Measurements from ENCODE around the gene PLA2G4E.

PLA2G4E gene

GRCh38 chr15:42050484-42051255 is 29.8 kb upstream of the PLA2G4E start:
- H3K4me3 ChIP-seq (ENCODE audit: insufficient read length, low read depth), result no peak overlapping the region
- TF ChIP-seq ZNF274 (IDR thresholded peaks at IDR 0.05; ENCODE audit: low read depth, low read length), result no peak
- TF ChIP-seq SUZ12 (IDR thresholded peaks at IDR 0.05; ENCODE audit: extremely low read depth, insufficient read depth, insufficient read length), result no peak
- no peak for TF ChIP-seq YY1 (IDR thresholded peaks at IDR 0.05; ENCODE audit: insufficient read depth, insufficient read length)
- H3K4me1 ChIP-seq (ENCODE audit: insufficient read depth, insufficient read length), result no peaks in the 10 kb centered on the region
- no peaks in the 10 kb centered on the region for H3K27me3 ChIP-seq (ENCODE audit: insufficient read depth, insufficient read length)
- DNase-seq (ENCODE audit: low read depth, low spot score), result no peak
- no peaks in the 10 kb centered on the region for H3K36me3 ChIP-seq (ENCODE audit: insufficient read depth, insufficient read length, low read length)
- H3K9ac ChIP-seq (ENCODE audit: insufficient read length, low read depth), result no peak overlapping the region
- no peaks in the 10 kb centered on the region for H3K9me3 ChIP-seq (ENCODE audit: insufficient read depth, low read length)

DNA sequence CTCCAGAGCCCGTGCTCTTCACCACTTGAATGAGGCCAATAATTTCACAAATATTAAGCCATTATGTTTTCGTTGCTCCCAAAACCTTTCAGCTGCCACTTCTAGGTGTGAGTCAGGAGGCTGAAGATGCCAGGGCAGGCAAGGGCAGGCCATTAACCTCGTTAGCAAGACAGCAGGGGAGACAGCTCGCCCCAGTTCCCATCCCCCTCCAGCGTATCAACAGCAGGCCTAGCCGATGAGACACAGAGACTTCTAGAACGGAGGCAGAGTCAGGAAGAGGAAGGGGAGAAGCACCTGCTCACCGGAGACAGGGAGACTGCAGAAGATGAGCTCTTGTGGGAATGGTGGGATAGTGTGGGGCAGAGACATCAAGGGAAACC is 28.0 kb upstream of the PLA2G4E start:
- Histone ChIP-seq H3K9ac (ENCODE audit: insufficient read length, low read depth) (no peak overlapping the region), H3K36me3 (ENCODE audit: insufficient read depth, insufficient read length, low read length) (no peaks in the 10 kb centered on the region), H3K4me1 (ENCODE audit: insufficient read depth, insufficient read length) (no peaks in the 10 kb centered on the region), H3K27me3 (ENCODE audit: insufficient read depth, insufficient read length) (no peaks in the 10 kb centered on the region), H3K9me3 (ENCODE audit: insufficient read depth, low read length) (no peaks in the 10 kb centered on the region), H3K4me3 (ENCODE audit: insufficient read length, low read depth) (no peak overlapping the region)
- DNase-seq (ENCODE audit: low read depth, low spot score), result no peak
- TF ChIP-seq YY1 (IDR thresholded peaks at IDR 0.05; ENCODE audit: insufficient read depth, insufficient read length) (no peak), ZNF274 (IDR thresholded peaks at IDR 0.05; ENCODE audit: low read depth, low read length) (no peak), SUZ12 (IDR thresholded peaks at IDR 0.05; ENCODE audit: extremely low read depth, insufficient read depth, insufficient read length) (no peak)

GRCh38 chr15:42048080-42048820 is 27.4 kb upstream of the PLA2G4E start:
- DNase-seq (ENCODE audit: low read depth, low spot score), result no peak
- no peaks in the 10 kb centered on the region for H3K4me1 ChIP-seq (ENCODE audit: insufficient read depth, insufficient read length)
- H3K9me3 ChIP-seq (ENCODE audit: insufficient read depth, low read length), result no peaks in the 10 kb centered on the region
- TF ChIP-seq ZNF274 (IDR thresholded peaks at IDR 0.05; ENCODE audit: low read depth, low read length) (no peak), YY1 (IDR thresholded peaks at IDR 0.05; ENCODE audit: insufficient read depth, insufficient read length) (no peak), SUZ12 (IDR thresholded peaks at IDR 0.05; ENCODE audit: extremely low read depth, insufficient read depth, insufficient read length) (no peak)
- no peak overlapping the region for H3K4me3 ChIP-seq (ENCODE audit: insufficient read length, low read depth)
- no peaks in the 10 kb centered on the region for H3K27me3 ChIP-seq (ENCODE audit: insufficient read depth, insufficient read length)
- no peaks in the 10 kb centered on the region for H3K36me3 ChIP-seq (ENCODE audit: insufficient read depth, insufficient read length, low read length)
- no peak overlapping the region for H3K9ac ChIP-seq (ENCODE audit: insufficient read length, low read depth)

DNA sequence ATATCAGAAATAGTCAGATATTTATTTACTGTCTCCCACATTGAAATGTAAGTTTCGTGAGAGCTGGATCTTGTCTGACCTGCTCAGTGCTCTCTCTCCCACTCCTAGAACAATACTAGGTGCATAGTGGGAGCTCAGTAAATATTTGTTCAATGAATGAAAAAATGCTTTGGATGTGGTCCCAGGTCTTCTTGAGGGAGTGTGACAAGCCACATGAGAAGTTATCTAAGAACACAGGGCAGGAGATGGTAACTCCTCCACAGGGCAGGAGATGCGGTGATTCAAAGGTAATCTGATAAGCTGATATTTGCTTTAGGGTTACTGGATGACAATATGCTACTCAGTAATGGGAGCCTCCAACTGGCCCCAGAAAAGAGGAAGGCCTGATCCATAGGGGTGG is 25.8 kb upstream of the PLA2G4E start:
- no peak for TF ChIP-seq SUZ12 (IDR thresholded peaks at IDR 0.05; ENCODE audit: extremely low read depth, insufficient read depth, insufficient read length)
- TF ChIP-seq ZNF274 (IDR thresholded peaks at IDR 0.05; ENCODE audit: low read depth, low read length), result no peak
- no peak for TF ChIP-seq YY1 (IDR thresholded peaks at IDR 0.05; ENCODE audit: insufficient read depth, insufficient read length)
- Histone ChIP-seq H3K36me3 (ENCODE audit: insufficient read depth, insufficient read length, low read length) (no peaks in the 10 kb centered on the region), H3K9me3 (ENCODE audit: insufficient read depth, low read length) (no peaks in the 10 kb centered on the region), H3K27me3 (ENCODE audit: insufficient read depth, insufficient read length) (no peaks in the 10 kb centered on the region), H3K4me3 (ENCODE audit: insufficient read length, low read depth) (no peak overlapping the region), H3K4me1 (ENCODE audit: insufficient read depth, insufficient read length) (no peaks in the 10 kb centered on the region), H3K9ac (ENCODE audit: insufficient read length, low read depth) (no peak overlapping the region)
- DNase-seq (ENCODE audit: low read depth, low spot score), result no peak

DNA sequence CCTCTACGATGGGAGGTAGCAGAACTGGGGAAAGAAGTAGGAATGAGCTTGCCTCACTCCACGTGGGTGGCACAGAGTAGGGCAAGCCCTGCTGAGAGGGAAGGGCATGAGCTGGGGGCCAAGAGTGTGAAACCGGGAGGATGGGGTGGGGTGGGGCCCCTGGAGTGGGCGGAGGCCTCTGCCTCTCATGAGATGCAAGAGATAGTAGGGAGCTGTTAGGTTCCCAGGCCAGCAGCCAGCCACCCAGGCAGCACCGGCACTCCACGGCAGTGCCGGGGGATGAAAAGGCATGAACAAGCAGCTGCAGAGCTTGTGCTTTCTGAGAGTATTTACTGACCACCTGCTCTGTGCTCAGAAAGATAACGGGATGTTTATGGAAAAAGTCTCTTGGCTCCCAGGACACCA is 24.4 kb upstream of the PLA2G4E start:
- no peak overlapping the region for H3K9ac ChIP-seq (ENCODE audit: insufficient read length, low read depth)
- H3K4me3 ChIP-seq (ENCODE audit: insufficient read length, low read depth), result no peak overlapping the region
- no peaks in the 10 kb centered on the region for H3K27me3 ChIP-seq (ENCODE audit: insufficient read depth, insufficient read length)
- no peaks in the 10 kb centered on the region for H3K4me1 ChIP-seq (ENCODE audit: insufficient read depth, insufficient read length)
- no peak for DNase-seq (ENCODE audit: low read depth, low spot score)
- TF ChIP-seq YY1 (IDR thresholded peaks at IDR 0.05; ENCODE audit: insufficient read depth, insufficient read length), result no peak
- no peak for TF ChIP-seq SUZ12 (IDR thresholded peaks at IDR 0.05; ENCODE audit: extremely low read depth, insufficient read depth, insufficient read length)
- no peak for TF ChIP-seq ZNF274 (IDR thresholded peaks at IDR 0.05; ENCODE audit: low read depth, low read length)
- H3K36me3 ChIP-seq (ENCODE audit: insufficient read depth, insufficient read length, low read length), result no peaks in the 10 kb centered on the region
- no peaks in the 10 kb centered on the region for H3K9me3 ChIP-seq (ENCODE audit: insufficient read depth, low read length)

DNA sequence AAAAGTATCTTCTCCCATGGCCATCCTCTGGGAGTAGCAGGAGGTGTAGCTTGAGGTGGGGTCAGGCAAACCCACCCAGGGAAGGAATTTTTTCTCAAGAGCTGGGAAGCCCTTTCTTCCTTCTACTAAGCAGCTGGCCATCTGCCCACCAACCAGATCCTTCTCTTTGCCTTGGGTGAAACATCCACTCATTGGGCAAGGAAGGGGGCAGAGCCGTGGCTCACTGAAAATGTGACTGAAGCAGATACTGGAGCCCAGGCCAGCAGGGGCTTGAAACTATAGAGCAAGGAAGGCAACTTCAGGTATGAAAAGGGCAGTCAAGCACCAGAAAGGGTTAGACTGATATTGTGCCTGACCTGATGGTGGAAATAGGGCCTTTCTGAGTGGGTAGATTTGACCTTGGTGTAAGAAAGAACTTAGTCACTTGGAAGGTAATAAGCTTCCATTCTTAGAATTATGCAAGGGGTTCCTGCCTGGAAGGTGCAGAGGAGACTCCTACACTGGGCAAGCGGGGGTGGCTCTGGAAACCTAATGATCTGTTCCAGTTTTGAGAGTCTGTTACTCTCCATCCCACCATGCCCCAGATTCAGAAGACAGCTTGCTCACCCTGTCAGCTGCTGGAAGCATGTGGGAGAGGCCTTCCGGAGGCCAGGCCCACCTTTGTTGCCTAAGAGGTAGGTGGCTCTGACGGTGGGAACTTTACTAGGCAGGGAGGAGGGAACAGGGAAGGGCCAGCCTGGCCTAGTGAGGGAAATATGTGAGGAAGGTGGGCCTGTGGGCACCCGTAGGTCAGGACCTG is 22.0 kb upstream of the PLA2G4E start:
- Histone ChIP-seq H3K4me3 (ENCODE audit: insufficient read length, low read depth) (no peak overlapping the region), H3K9me3 (ENCODE audit: insufficient read depth, low read length) (no peaks in the 10 kb centered on the region), H3K36me3 (ENCODE audit: insufficient read depth, insufficient read length, low read length) (no peaks in the 10 kb centered on the region), H3K4me1 (ENCODE audit: insufficient read depth, insufficient read length) (no peaks in the 10 kb centered on the region), H3K27me3 (ENCODE audit: insufficient read depth, insufficient read length) (no peaks in the 10 kb centered on the region), H3K9ac (ENCODE audit: insufficient read length, low read depth) (no peak overlapping the region)
- TF ChIP-seq SUZ12 (IDR thresholded peaks at IDR 0.05; ENCODE audit: extremely low read depth, insufficient read depth, insufficient read length) (no peak), YY1 (IDR thresholded peaks at IDR 0.05; ENCODE audit: insufficient read depth, insufficient read length) (no peak)
- DNase-seq (ENCODE audit: low read depth, low spot score), result no peak

- H3K27me3 ChIP-seq (ENCODE audit: insufficient read depth, insufficient read length), result no peaks in the 10 kb centered on the region
- H3K9ac ChIP-seq (ENCODE audit: insufficient read length, low read depth), result no peak overlapping the region
- H3K4me3 ChIP-seq (ENCODE audit: insufficient read length, low read depth), result no peak overlapping the region
- no peak for TF ChIP-seq SUZ12 (IDR thresholded peaks at IDR 0.05; ENCODE audit: extremely low read depth, insufficient read depth, insufficient read length)
- no peak for DNase-seq (ENCODE audit: low read depth, low spot score)
- no peaks in the 10 kb centered on the region for H3K36me3 ChIP-seq (ENCODE audit: insufficient read depth, insufficient read length, low read length)
- no peaks in the 10 kb centered on the region for H3K4me1 ChIP-seq (ENCODE audit: insufficient read depth, insufficient read length)
- no peaks in the 10 kb centered on the region for H3K9me3 ChIP-seq (ENCODE audit: insufficient read depth, low read length)
Observed at GRCh38 chr15:42038401-42038800, 17.6 kb upstream of the PLA2G4E start.

Measured in NT2/D1 (cell line).